K562 (cell line): ENCODE results near the gene AGRN. TPM values are rescaled to one million over a fixed set of nuclear protein-coding genes. Genes with fewer than 3 reads are reported as not detected.
A peak's percentile ranks its signal among the peaks of the same experiment; 100 is the strongest.

Experiments used
- ATAC-seq: fragments of 200-7000 bp; cut with Tn5 transposase; 3 replicates; pipeline ENCODE4 v1.9.1; 2020; ENCODE audit warnings: moderate library complexity
- BruUV-seq: library from RNA; stranded (reverse); fragments of 400-500 nt; replicated peaks from 2 replicates; lab custom pipeline; 2021; lab: Mats Ljungman, UMichigan
- CTCF ChIA-PET: fragments of 300-600 bp; formaldehyde crosslinking; extraction: SDS; loops from one replicate; lab custom pipeline; 2021; ENCODE audit warnings: low intra/inter-chr PET ratio; lab: Yijun Ruan, JAX
- POLR2A ChIA-PET: fragments of 300-600, 350-650 bp; sonication (Branson Sonifier 250); formaldehyde crosslinking; extraction: SDS; loops from one replicate; lab custom pipeline; 2021; ENCODE audit warnings: antibody characterized with exemption, inconsistent platforms; lab: Yijun Ruan, JAX
- DNase-seq, 4 experiments: peaks; one replicate each; pipeline versions ENCODE4 v3.0.0 to v3.0.0-alpha.2; 2011 to 2018; ENCODE audit warnings: low spot score in 3 of 4, mixed read lengths in 3 of 4; ENCODE audit errors: extremely low read depth in 1 of 4
- FAIRE-seq: peaks from 2 replicates; lab custom pipeline; 2011; peaks lifted over from hg19 to GRCh38; lab: Jason Lieb, UNC
- H2AFZ ChIP-seq: 2 replicates; pipeline ENCODE4 v1.6.0; 2011; ENCODE audit warnings: low read depth, low read length, control low read depth, inconsistent platforms
- H3K27ac ChIP-seq: fragments of 200-600 bp; 3 replicates; pipeline ENCODE4 v1.8.0; 2011; ENCODE audit warnings: low read depth, mild to moderate bottlenecking, control low read depth, inconsistent platforms, low read length, moderate library complexity, mixed read lengths; ENCODE audit errors: extremely low read depth
- H3K27me3 ChIP-seq, 2 experiments: fragments of 300-600 bp in 1 of 2; 2 replicates in 1 of 2; 3 replicates in 1 of 2; pipeline versions ENCODE4 v1.6.0 to v1.8.0; 2011; ENCODE audit warnings: inconsistent platforms in 2 of 2, low read length in 2 of 2, mild to moderate bottlenecking in 1 of 2, mixed read lengths in 1 of 2, moderate library complexity in 1 of 2; ENCODE audit not compliant: control insufficient read depth in 2 of 2, insufficient read depth in 2 of 2
- H3K36me3 ChIP-seq: fragments of 300-600 bp; 3 replicates; pipeline ENCODE4 v1.8.0; 2011; ENCODE audit warnings: mild to moderate bottlenecking, low read length, inconsistent platforms; ENCODE audit not compliant: control insufficient read depth, insufficient read depth
- H3K4me1 ChIP-seq, 2 experiments: fragments of 200-600 bp in 1 of 2; replicated peaks in 1 of 2; 2 replicates in 1 of 2; 3 replicates in 1 of 2; pipeline versions ENCODE4 v1.5.1 to v1.8.0; 2011; ENCODE audit warnings: inconsistent platforms in 2 of 2, low read length in 2 of 2, mild to moderate bottlenecking in 1 of 2, mixed read lengths in 1 of 2, moderate library complexity in 1 of 2; ENCODE audit not compliant: control insufficient read depth in 2 of 2, insufficient read depth in 2 of 2
- H3K4me2 ChIP-seq: 2 replicates; pipeline ENCODE4 v1.6.1; 2011; ENCODE audit warnings: low read length, control low read depth, inconsistent platforms, mixed read lengths; ENCODE audit not compliant: insufficient read depth
- H3K4me3 ChIP-seq: fragments of 200-600 bp; sonication (generic), shearing (Covaris generic); 2 replicates; pipeline ENCODE4 v1.5.1; 2016; ENCODE audit warnings: control low read depth, inconsistent platforms
- H3K79me2 ChIP-seq: fragments of 200-600 bp; 3 replicates; pipeline ENCODE4 v1.8.0; 2011; ENCODE audit warnings: low read length, inconsistent platforms; ENCODE audit not compliant: control insufficient read depth, insufficient read depth
- H3K9ac ChIP-seq, 2 experiments: 2 replicates each; pipeline versions ENCODE4 v1.6.0 to v1.6.1; 2011; ENCODE audit warnings: low read depth in 2 of 2, low read length in 2 of 2, control low read depth in 1 of 2, inconsistent platforms in 1 of 2, mild to moderate bottlenecking in 1 of 2, mixed read lengths in 1 of 2; ENCODE audit not compliant: insufficient read depth in 1 of 2
- H3K9me1 ChIP-seq: one replicate; pipeline ENCODE4 v1.6.0; 2011; ENCODE audit warnings: inconsistent platforms, mild to moderate bottlenecking, low read length, moderate library complexity; ENCODE audit not compliant: control insufficient read depth, insufficient read depth
- H3K9me3 ChIP-seq: replicated peaks from 2 replicates; pipeline ENCODE4 v1.5.1; 2011; ENCODE audit warnings: low read depth, low read length, inconsistent platforms; ENCODE audit not compliant: control insufficient read depth, insufficient read depth
- H4K20me1 ChIP-seq: replicated peaks from 2 replicates; pipeline ENCODE4 v1.6.1; 2011; ENCODE audit warnings: low read length, inconsistent platforms, mixed read lengths; ENCODE audit not compliant: control insufficient read depth, insufficient read depth
- ARID1B ChIP-seq: fragments of 450-650 bp; IDR thresholded peaks from 2 replicates; pipeline ENCODE4 v1.6.1; 2016; ENCODE audit warnings: antibody characterized with exemption, mild to moderate bottlenecking, inconsistent platforms
- BCOR ChIP-seq: fragments of 450-650 bp; IDR thresholded peaks from 2 replicates; pipeline ENCODE4 v1.6.1; 2016
- CBFA2T2 ChIP-seq: fragments of 450-650 bp; conservative IDR thresholded peaks from 2 replicates; pipeline ENCODE4 v1.6.1; 2017; ENCODE audit warnings: mild to moderate bottlenecking
- HMGN3 ChIP-seq: IDR thresholded peaks from 2 replicates; pipeline ENCODE4 v1.6.1; 2011; ENCODE audit warnings: borderline replicate concordance, low read depth, mild to moderate bottlenecking, mixed read lengths, low read length; ENCODE audit not compliant: insufficient read length; ENCODE audit errors: extremely low read depth
- MTA3 ChIP-seq: fragments of 450-650 bp; formaldehyde crosslinking; IDR thresholded peaks from 2 replicates; pipeline ENCODE4 v1.6.1; 2017; ENCODE audit warnings: mild to moderate bottlenecking, borderline replicate concordance
- SAFB ChIP-seq: fragments of 200-400 bp; formaldehyde crosslinking; IDR thresholded peaks from 2 replicates; pipeline ENCODE4 v1.6.1; 2017; ENCODE audit warnings: low read depth, low read length, borderline replicate concordance
- SIN3B ChIP-seq: fragments of 450-650 bp; IDR thresholded peaks from 2 replicates; pipeline ENCODE4 v1.6.1; 2017; ENCODE audit warnings: low read depth, mild to moderate bottlenecking, moderate library complexity
- SMC3 ChIP-seq: conservative IDR thresholded peaks from 2 replicates; pipeline ENCODE4 v1.6.1; 2011; ENCODE audit warnings: low read depth, low read length, improper control_type of control experiment; ENCODE audit not compliant: insufficient read depth
- WGBS: fragments of 100-300 bp; shearing (Covaris generic); methylation state at CpG from one replicate; pipeline ENCODE4 v1.1.6; 2016; ENCODE audit warnings: low coverage, mixed read lengths; ENCODE audit not compliant: insufficient coverage; ENCODE audit errors: missing lambda C conversion rate; 5-methylcytosine and 5-hydroxymethylcytosine counted together
- in situ Hi-C: fragments of 300-500 bp; cut with MboI; formaldehyde crosslinking; loops from 4 replicates; pipeline ENCODE4 v1.15.0; 2018; ENCODE audit warnings: inconsistent platforms, mixed read lengths
- intact Hi-C: fragments of 100-400 bp; cut with micrococcal nuclease; formaldehyde crosslinking; loops from 2 replicates; pipeline ENCODE4 v1.14.2; 2022
- polyA plus RNA-seq, 8 experiments: library from polyadenylated mRNA; depleted of rRNA in 4 of 8; stranded (reverse) in 5 of 8; unstranded in 3 of 8; fragments of >200 nt; fragmentation: Nextera tagmentation in 2 of 8; fragmentation: Illumina TruSeq in 1 of 8; extraction: Ambion mirVana in 2 of 8; extraction: Trizol in 1 of 8; gene quantifications; 2 replicates each; pipeline versions ENCODE4 v1.2.1 to v1.2.3, GENCODE V29; 2011 to 2014; ENCODE audit warnings: inconsistent platforms in 1 of 8, missing spikeins in 1 of 8
- total RNA-seq, 7 experiments: library from RNA; depleted of rRNA in 6 of 7; stranded (reverse); fragments of >200 nt in 6 of 7; fragmentation: Illumina TruSeq in 2 of 7; extraction: Trizol in 2 of 7; gene quantifications; 2 replicates each; pipeline versions ENCODE4 v1.2.1 to v1.2.3, GENCODE V29; 2011 to 2021; ENCODE audit warnings: low replicate concordance in 1 of 7
- TF ChIP-seq, protein P1 (sequence below): fragments of 250-450 bp; sonication (Bioruptor Pico); IDR thresholded peaks from 2 replicates; pipeline ENCODE4 v1.4.0; 2020; ENCODE audit warnings: borderline replicate concordance
- TF ChIP-seq, protein P2 (sequence below): sonication (generic); formaldehyde crosslinking; IDR thresholded peaks from 2 replicates; pipeline ENCODE4 v1.8.1; 2023; ENCODE audit warnings: missing genetic modification reagents, mild to moderate bottlenecking, borderline replicate concordance

The AGRN gene
- total and polyA plus RNA-seq, 9 of the 15 experiments (the other 6 are each of a cell fraction or from before 2014, with no cell fraction given): 0.04 to 111 (median 18.1) TPM

DNA sequence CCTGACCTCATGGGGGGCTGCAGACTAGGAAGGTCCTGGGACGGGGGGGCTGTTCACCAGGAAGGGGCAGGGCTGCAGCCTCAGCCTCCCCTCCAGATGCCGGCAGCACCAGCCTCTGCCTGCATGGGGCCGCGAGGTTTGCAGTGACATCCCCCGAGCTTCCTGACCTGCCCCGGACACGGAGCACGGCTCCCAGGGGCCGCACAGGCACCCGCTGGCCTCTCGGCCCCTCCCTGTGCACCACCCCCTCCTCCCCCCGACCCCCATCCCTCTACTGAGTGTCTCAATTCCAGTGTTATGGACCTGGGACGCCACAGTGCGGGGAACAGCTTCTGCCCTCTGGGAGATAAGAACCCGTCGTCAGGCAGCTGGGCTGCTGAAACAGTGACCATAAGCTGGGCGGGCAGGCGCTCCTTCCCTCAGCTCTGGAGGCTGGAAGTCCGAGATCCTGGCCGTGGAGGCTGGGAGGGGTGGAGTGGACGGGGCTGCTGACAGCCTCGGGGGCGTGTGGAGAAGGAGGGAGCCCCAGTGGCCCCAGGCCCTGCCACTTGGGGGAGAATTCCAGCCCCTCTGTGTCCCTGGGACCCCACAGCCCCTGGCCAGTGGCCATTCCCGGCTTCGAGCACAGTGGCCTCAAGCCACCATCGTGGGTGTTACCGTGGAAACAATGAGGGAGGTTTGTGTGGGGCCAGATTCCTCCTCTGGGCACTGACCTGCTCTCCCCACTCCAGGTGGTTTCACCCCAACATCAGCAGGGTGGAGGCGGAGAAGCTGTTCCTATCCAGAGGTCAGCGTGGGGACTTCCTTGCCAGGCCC is 42.6 kb downstream of the AGRN start:
- H3K4me3 ChIP-seq: peak overlapping the region; percentile 29; the same call in 1 of the 2 replicates
- TF ChIP-seq SMC3: 0 out of 2 replicates have a peak, but pooled peaks have one; percentile 20
- TF ChIP-seq BCOR: no peak
- no peak; the same call in 1 of the 2 replicates for TF ChIP-seq MTA3
- TF ChIP-seq, protein P1, sequence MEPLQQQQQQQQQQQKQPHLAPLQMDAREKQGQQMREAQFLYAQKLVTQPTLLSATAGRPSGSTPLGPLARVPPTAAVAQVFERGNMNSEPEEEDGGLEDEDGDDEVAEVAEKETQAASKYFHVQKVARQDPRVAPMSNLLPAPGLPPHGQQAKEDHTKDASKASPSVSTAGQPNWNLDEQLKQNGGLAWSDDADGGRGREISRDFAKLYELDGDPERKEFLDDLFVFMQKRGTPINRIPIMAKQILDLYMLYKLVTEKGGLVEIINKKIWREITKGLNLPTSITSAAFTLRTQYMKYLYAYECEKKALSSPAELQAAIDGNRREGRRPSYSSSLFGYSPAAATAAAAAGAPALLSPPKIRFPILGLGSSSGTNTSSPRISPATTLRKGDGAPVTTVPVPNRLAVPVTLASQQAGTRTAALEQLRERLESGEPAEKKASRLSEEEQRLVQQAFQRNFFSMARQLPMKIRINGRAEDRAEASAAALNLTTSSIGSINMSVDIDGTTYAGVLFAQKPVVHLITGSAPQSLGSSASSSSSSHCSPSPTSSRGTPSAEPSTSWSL: 0 out of 2 replicates have a peak, but pooled peaks have one; percentile 33
- peak; percentile 35; the same call in 1 of the 2 replicates for TF ChIP-seq SAFB
- TF ChIP-seq, protein P2, sequence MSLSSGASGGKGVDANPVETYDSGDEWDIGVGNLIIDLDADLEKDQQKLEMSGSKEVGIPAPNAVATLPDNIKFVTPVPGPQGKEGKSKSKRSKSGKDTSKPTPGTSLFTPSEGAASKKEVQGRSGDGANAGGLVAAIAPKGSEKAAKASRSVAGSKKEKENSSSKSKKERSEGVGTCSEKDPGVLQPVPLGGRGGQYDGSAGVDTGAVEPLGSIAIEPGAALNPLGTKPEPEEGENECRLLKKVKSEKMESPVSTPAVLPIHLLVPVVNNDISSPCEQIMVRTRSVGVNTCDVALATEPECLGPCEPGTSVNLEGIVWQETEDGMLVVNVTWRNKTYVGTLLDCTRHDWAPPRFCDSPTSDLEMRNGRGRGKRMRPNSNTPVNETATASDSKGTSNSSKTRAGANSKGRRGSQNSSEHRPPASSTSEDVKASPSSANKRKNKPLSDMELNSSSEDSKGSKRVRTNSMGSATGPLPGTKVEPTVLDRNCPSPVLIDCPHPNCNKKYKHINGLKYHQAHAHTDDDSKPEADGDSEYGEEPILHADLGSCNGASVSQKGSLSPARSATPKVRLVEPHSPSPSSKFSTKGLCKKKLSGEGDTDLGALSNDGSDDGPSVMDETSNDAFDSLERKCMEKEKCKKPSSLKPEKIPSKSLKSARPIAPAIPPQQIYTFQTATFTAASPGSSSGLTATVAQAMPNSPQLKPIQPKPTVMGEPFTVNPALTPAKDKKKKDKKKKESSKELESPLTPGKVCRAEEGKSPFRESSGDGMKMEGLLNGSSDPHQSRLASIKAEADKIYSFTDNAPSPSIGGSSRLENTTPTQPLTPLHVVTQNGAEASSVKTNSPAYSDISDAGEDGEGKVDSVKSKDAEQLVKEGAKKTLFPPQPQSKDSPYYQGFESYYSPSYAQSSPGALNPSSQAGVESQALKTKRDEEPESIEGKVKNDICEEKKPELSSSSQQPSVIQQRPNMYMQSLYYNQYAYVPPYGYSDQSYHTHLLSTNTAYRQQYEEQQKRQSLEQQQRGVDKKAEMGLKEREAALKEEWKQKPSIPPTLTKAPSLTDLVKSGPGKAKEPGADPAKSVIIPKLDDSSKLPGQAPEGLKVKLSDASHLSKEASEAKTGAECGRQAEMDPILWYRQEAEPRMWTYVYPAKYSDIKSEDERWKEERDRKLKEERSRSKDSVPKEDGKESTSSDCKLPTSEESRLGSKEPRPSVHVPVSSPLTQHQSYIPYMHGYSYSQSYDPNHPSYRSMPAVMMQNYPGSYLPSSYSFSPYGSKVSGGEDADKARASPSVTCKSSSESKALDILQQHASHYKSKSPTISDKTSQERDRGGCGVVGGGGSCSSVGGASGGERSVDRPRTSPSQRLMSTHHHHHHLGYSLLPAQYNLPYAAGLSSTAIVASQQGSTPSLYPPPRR (CRISPR knock-in tag): no peak
- 0 out of 2 replicates have a peak, but pooled peaks have one; percentile 30 for TF ChIP-seq ARID1B
- TF ChIP-seq CBFA2T2: peak; percentile 14; the same call in 1 of the 2 replicates
- no peak for TF ChIP-seq SIN3B
- no peak for TF ChIP-seq HMGN3

More for the DNA sequence above, 42.6 kb downstream of the AGRN start:
- Histone ChIP-seq H3K9ac (peak overlapping the region; percentile 27 to 88; a peak in 3 of 4 replicates), H3K27ac (no peak overlapping the region), H3K27me3 (no peaks in the 10 kb centered on the region), H4K20me1 (no peaks in the 10 kb centered on the region; the same call in 1 of the 2 replicates), H3K4me2 (peak overlapping the region; percentile 70), H3K79me2 (no peaks in the 10 kb centered on the region), H2AFZ (peak overlapping the region; percentile 57), H3K9me1 (no peaks in the 10 kb centered on the region), H3K36me3 (no peaks in the 10 kb centered on the region), H3K9me3 (no peaks in the 10 kb centered on the region), H3K4me1 (peaks cover 58 to 87% of the 10 kb centered on the region in 2 experiments)
- POLR2A ChIA-PET: interaction anchor here (0.7 to 1.1 kb wide), 5 partner anchors 10 to 86 kb away, joined by 3 to 4 read pairs (median 3); partner anchors contain the start of gene ISG15
- in situ Hi-C loops: loop anchor here (10.0 kb wide), 1 partner anchor 78 kb away; the partner anchor contains the start of gene PERM1
- peak; percentile 57 to 80 (median 67) for DNase-seq
- ATAC-seq: peak; percentile 5; the same call in 1 of the 3 replicates
- intact Hi-C loops: loop anchor here (1.0 to 5.0 kb wide), 5 partner anchors 29 to 140 kb away; partner anchors contain the start of genes AGRN, HES4 and SAMD11
- peak; percentile 72 for FAIRE-seq
- BruUV-seq: no TSS peak
- 17% methylated on average over 23 of the region's 29 CpGs for WGBS
- CTCF ChIA-PET: interaction anchor here (0.5 to 3.0 kb wide), 3 partner anchors 79 to 169 kb away, joined by 3 to 27 read pairs (median 4); partner anchors contain the start of genes B3GALT6 and SDF4
